ENCODE results near the gene UTP25. TPM values are rescaled to one million over a fixed set of nuclear protein-coding genes. Genes with fewer than 3 reads are reported as not detected.
"Not testable (repeated sequence)": the region's sequence is repeated elsewhere in the genome, so short reads cannot be mapped to it uniquely, and the experiment has no call there.

UTP25 gene
- total RNA-seq, 6 experiments from 2014 or later, result 9.0 to 18.5 (median 16.2) TPM

DNA sequence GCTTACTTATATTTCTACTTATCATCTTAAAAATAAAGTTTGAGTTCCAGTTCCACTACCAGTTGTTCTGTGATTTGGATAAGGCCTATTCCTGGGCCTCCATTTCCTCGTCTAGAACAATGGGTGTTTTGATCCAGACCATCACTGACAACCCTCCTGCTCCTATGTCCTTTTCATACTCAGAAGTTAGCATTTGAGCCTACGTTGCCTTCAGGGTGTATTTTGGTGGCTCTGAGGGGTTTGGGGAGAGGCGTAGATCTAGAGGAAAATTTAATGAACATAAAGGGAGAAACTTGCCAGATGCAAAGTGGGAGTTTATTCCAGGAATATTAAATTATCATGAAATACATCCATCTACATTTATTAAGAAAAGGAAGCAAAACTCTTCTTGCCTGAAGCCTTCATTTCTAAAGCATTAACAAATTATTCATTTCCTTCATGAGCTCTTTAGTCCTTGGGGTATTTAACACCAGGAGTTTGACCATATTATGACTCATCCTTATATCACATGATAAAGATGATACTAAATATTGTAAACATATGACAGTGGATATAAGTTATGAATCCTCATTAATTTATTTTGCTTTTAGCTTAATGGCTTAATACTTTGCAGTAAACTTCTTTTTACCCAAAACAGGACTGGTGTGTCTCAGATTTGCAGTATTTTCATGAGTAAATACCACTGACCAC is 63.0 kb downstream of the UTP25 start:
- no peak for TF ChIP-seq CTCF (IDR thresholded peaks at IDR 0.05)
- 0 out of 2 replicates have a peak overlapping the region, but pooled peaks have one; percentile 16 for H3K4me3 Mint-ChIP-seq
- DNase-seq, result no peak
- H3K36me3 Mint-ChIP-seq (ENCODE audit: low read depth), result no peaks in the 10 kb centered on the region
- peak overlapping the region; percentile 76 for H3K27ac Mint-ChIP-seq
- no peaks in the 10 kb centered on the region for H3K27me3 Mint-ChIP-seq (ENCODE audit: insufficient read depth)
- H3K4me1 Mint-ChIP-seq (ENCODE audit: low read depth), result peaks cover 67% of the 10 kb centered on the region
- no peaks in the 10 kb centered on the region for H3K9me3 Mint-ChIP-seq

DNA sequence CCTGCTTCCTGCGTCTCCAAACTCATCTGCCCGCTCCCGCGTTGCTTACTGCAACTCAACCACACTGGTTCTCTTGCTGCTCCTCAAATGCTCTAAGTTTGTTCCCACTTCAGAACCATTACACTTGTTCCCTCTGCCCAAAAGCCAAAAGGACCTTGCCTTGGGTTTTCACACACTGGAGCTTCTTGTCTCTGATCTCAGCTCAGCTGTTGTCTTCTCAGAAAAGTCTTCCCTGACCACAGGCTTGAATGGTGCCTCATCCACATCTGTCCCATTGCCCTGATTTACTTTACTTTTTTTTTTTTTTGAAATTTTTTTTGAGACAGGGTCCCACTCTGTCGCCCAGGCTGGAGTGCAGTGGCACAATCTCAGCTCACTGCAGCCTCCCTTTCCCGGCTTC is 66.0 kb downstream of the UTP25 start:
- no peak for DNase-seq
- Mint-ChIP-seq H3K4me1 (ENCODE audit: low read depth) (peaks cover 69% of the 10 kb centered on the region), H3K27ac (no peak overlapping the region), H3K4me3 (no peak overlapping the region), H3K36me3 (ENCODE audit: low read depth) (no peaks in the 10 kb centered on the region), H3K27me3 (ENCODE audit: insufficient read depth) (no peaks in the 10 kb centered on the region), H3K9me3 (no peaks in the 10 kb centered on the region)
- TF ChIP-seq CTCF (IDR thresholded peaks at IDR 0.05), result no peak

DNA sequence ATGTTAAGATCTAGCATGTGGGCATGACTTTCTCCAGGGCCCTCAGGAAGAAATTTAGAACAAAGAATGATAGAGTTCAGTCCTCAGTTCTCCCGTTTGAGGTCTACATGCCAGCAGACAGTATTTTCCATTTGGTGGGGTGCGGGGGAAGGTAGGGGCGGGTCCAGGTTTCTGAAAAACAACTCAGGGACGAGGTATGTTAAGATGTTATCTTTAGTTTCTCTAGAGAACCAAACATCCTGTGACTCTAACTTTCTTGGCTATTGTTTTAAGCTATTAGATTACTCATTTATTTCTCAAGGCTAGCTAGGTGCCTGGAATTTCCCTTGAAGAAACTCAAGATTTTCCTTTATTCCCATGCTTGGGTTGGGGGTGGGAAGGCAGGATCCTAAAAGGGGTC is 67.9 kb downstream of the UTP25 start:
- peak; percentile 81 for DNase-seq
- peak overlapping the region; percentile 42 for H3K4me3 Mint-ChIP-seq
- H3K27ac Mint-ChIP-seq, result peak overlapping the region; percentile 93
- no peaks in the 10 kb centered on the region for H3K36me3 Mint-ChIP-seq (ENCODE audit: low read depth)
- H3K4me1 Mint-ChIP-seq (ENCODE audit: low read depth), result peaks cover 73% of the 10 kb centered on the region
- no peaks in the 10 kb centered on the region for H3K9me3 Mint-ChIP-seq
- H3K27me3 Mint-ChIP-seq (ENCODE audit: insufficient read depth), result no peaks in the 10 kb centered on the region
- TF ChIP-seq CTCF (IDR thresholded peaks at IDR 0.05), result no peak

DNA sequence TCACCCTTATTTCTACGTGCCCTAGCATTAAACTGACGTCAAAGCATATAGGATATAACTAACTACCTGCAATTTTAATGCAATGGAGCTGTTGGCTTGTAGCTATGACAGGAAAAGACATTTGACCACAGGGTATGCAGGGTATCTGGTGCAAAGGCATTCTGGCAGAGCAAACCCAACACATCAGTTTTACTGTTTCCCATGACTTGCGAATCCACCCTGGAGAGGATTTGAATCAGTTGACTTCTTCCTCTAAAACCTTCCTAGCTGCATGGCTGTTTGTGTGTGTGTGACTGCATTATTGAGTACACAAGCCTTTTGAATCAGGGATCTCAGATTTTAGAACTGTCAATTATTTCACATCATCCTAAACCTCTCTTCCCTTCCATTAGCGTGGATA is 68.6 kb downstream of the UTP25 start:
- peaks cover 73% of the 10 kb centered on the region for H3K4me1 Mint-ChIP-seq (ENCODE audit: low read depth)
- no peak for DNase-seq
- no peaks in the 10 kb centered on the region for H3K27me3 Mint-ChIP-seq (ENCODE audit: insufficient read depth)
- H3K36me3 Mint-ChIP-seq (ENCODE audit: low read depth), result no peaks in the 10 kb centered on the region
- no peaks in the 10 kb centered on the region for H3K9me3 Mint-ChIP-seq
- no peak for TF ChIP-seq CTCF (IDR thresholded peaks at IDR 0.05)
- H3K4me3 Mint-ChIP-seq, result peak overlapping the region; percentile 42
- peak overlapping the region; percentile 93 for H3K27ac Mint-ChIP-seq

DNA sequence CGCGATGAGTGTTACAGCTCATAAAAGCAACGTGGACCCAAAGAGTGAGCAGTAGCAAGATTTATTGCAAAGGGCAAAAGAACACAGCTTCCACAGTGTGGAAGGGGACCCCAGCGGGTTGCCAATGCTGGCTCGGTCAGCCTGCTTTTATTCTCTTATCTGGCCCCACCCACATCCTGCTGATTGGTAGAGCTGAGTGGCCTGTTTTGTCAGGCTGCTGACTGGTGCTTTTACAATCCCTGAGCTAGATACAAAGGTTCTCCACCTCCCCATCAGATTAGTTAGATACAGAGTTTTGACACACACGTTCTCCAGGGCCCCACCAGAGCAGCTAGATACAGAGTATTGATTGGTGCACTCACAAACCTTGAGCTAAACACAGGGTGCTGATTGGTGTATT is 70.5 kb downstream of the UTP25 start:
- not testable (repeated sequence) for H3K4me3 Mint-ChIP-seq; H3K36me3 Mint-ChIP-seq (ENCODE audit: low read depth); H3K27me3 Mint-ChIP-seq (ENCODE audit: insufficient read depth); H3K9me3 Mint-ChIP-seq; DNase-seq
- Mint-ChIP-seq H3K4me1 (ENCODE audit: low read depth) (peaks cover 71% of the 10 kb centered on the region), H3K27ac (0 out of 2 replicates have a peak overlapping the region, but pooled peaks have one; percentile 9)

- not testable (repeated sequence) for H3K27me3 Mint-ChIP-seq (ENCODE audit: insufficient read depth); H3K9me3 Mint-ChIP-seq; DNase-seq; H3K36me3 Mint-ChIP-seq (ENCODE audit: low read depth); H3K4me3 Mint-ChIP-seq; H3K27ac Mint-ChIP-seq
- H3K4me1 Mint-ChIP-seq (ENCODE audit: low read depth), result peaks cover 65% of the 10 kb centered on the region
These were observed 71.1 kb downstream of the UTP25 start for GRCh38 chr1:209898851-209899250.
